ENCODE data around the gene ADAMTS4. TPM values are rescaled to one million over a fixed set of nuclear protein-coding genes. Genes with fewer than 3 reads are reported as not detected.
A peak's percentile ranks its signal among the peaks of the same experiment; 100 is the strongest.

Gene ADAMTS4
- total RNA-seq, 1 experiment from 2014 or later = 7.0 TPM

- Histone ChIP-seq H3K23ac (ENCODE audit: insufficient read length, low read depth, low read length) (no peak overlapping the region), H3K4ac (ENCODE audit: low read depth, low read length) (no peak overlapping the region), H3K79me1 (ENCODE audit: insufficient read depth, low read depth, low read length, poor library complexity, severe bottlenecking) (no peaks in the 10 kb centered on the region), H2AK5ac (ENCODE audit: insufficient read length, low read length) (no peak overlapping the region), H2BK5ac (ENCODE audit: insufficient read length, low read length) (no peak overlapping the region), H3K27ac (ENCODE audit: insufficient read length, low read depth, low read length) (peak overlapping the region; percentile 1), H3T11ph (ENCODE audit: low read length) (no peak overlapping the region), H3K79me2 (ENCODE audit: insufficient read depth, low read length) (no peaks in the 10 kb centered on the region), H3K4me1 (ENCODE audit: insufficient read depth, low read length) (no peaks in the 10 kb centered on the region), H4K20me1 (ENCODE audit: control insufficient read depth, insufficient read depth, insufficient read length) (no peaks in the 10 kb centered on the region), H3K27me3 (ENCODE audit: insufficient read depth, low read length) (no peaks in the 10 kb centered on the region), H3K4me2 (ENCODE audit: insufficient read depth, insufficient read length, low read length) (peak overlapping the region; percentile 94), H4K91ac (ENCODE audit: insufficient read length, low read depth, low read length) (no peak overlapping the region), H3K56ac (ENCODE audit: insufficient read length, low read depth, low read length) (no peak overlapping the region), H2BK120ac (ENCODE audit: low read depth, low read length, poor library complexity, severe bottlenecking) (no peak overlapping the region), H3K18ac (ENCODE audit: insufficient read length, low read depth, low read length) (peak overlapping the region; percentile 55), H2BK12ac (ENCODE audit: insufficient read length, low read depth, low read length) (no peak overlapping the region), H2BK20ac (ENCODE audit: low read depth, low read length, poor library complexity, severe bottlenecking) (no peak overlapping the region), H2BK15ac (ENCODE audit: low read depth, low read length) (no peak overlapping the region), H3K23me2 (ENCODE audit: insufficient read length, low read depth, low read length, poor library complexity, severe bottlenecking) (peaks cover 5% of the 10 kb centered on the region), H3K9me3 (ENCODE audit: control insufficient read depth, low read depth, low read length) (no peaks in the 10 kb centered on the region), H4K5ac (ENCODE audit: insufficient read length, low read depth, low read length) (peak overlapping the region; percentile 45), H4K8ac (replicated peaks; ENCODE audit: insufficient read length, low read depth, low read length) (peak overlapping the region; percentile 78), H3K9ac (ENCODE audit: extremely low read depth, insufficient read length, low read length) (peak overlapping the region; percentile 66), H2AFZ (ENCODE audit: low read length) (no peak overlapping the region), H3K14ac (ENCODE audit: insufficient read depth, low read length) (no peak overlapping the region)
- DNase-seq = no peak
- H3K4me1 Mint-ChIP-seq = peaks cover 23 to 25% of the 10 kb centered on the region in 2 experiments
- H3K9me3 Mint-ChIP-seq = no peaks in the 10 kb centered on the region
- H3K4me3 Mint-ChIP-seq = peak overlapping the region; percentile 81 to 89
- peak overlapping the region; percentile 9 to 97 (median 86); a peak in 4 of 7 replicates for H3K27ac Mint-ChIP-seq
- no CpG with 5 or more reads among the region's 9 CpGs for WGBS (ENCODE audit: extremely low coverage, insufficient read length, low lambda C conversion rate)
- H3K36me3 Mint-ChIP-seq (ENCODE audit: insufficient read depth in 1 of 3, low read depth in 3 of 3) = peaks cover 26 to 49% (median 43%) of the 10 kb centered on the region in 3 experiments
- no peaks in the 10 kb centered on the region; the same call in 1 of the 2 replicates for H3K27me3 Mint-ChIP-seq (ENCODE audit: low read depth)
- no peak for TF ChIP-seq CTCF (conservative IDR thresholded peaks at IDR 0.05)
These were observed 40.4 kb downstream of the ADAMTS4 start for GRCh38 chr1:161158316-161159010.
